ENCODE data around the gene ITPRIPL1.

Gene ITPRIPL1

DNA sequence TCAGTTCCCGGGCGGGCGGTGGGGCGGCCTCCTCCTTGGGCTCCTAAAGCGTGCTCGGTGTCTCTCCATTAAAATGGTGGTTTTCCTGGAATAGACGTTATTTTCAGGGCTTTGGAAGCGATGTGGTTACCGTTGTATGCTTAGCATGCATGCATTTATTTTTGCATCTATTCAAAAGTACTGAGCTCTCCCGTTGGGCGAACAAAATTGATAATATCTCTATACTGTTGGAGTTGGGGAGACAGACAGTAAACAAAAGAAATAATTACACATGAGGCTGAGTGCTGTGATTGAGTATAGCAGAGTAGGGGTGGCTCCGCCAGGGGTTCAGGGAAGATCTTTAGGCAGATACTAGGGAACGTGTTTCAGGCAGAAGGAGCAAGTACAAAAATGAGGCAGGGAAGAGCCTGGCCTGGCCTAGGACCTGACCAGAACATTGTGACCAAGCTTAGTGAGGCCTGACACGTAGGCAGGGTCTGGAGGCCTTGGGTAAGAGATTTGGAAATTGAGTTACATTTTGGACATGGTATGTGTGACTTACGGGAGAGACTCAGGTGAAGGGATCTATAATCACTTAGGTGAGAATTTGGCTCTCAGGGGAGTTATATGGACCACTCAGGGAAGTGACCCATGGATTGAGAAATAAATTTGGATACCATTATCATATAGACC is 11.1 kb downstream of the ITPRIPL1 start:
- Histone ChIP-seq H3K27ac (ENCODE audit: insufficient read depth, low read depth, low read length, poor library complexity, severe bottlenecking) (no peak overlapping the region), H3K4me3 (ENCODE audit: insufficient read depth, low read depth, low read length) (peak overlapping the region; percentile 63), H3K36me3 (ENCODE audit: control insufficient read depth, insufficient read depth, low read length) (no peaks in the 10 kb centered on the region), H3K9me3 (ENCODE audit: control insufficient read depth, low read length) (no peaks in the 10 kb centered on the region), H3K27me3 (ENCODE audit: control insufficient read depth, insufficient read depth, low read length, poor library complexity, severe bottlenecking) (no peaks in the 10 kb centered on the region), H3K4me1 (ENCODE audit: control insufficient read depth, insufficient read depth, low read length) (no peaks in the 10 kb centered on the region)
- 14 to 15% methylated on average over 13 to 15 of the region's 15 CpGs for WGBS, 2 experiments

DNA sequence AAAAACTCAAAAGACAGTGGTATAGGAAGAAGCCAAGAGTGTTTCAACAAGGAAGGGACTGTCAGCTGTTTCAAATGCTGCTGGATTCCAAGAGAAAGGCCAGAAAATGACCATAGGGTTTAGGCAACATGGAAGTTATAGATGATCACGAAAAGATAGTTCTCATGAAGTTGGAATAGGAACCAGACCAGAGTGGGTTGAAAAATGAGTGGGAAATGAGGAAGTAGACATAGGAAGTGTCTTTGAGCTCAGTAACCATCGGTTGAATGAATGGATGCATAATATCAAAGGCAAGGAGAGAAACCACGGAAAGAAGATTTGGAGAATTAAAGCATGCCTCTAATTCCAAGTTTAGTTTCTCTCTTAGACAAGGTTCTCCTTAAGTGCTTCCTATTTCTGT is 11.8 kb downstream of the ITPRIPL1 start:
- no peaks in the 10 kb centered on the region for H3K36me3 ChIP-seq (ENCODE audit: control insufficient read depth, insufficient read depth, low read length)
- no peak overlapping the region for H3K27ac ChIP-seq (ENCODE audit: insufficient read depth, low read depth, low read length, poor library complexity, severe bottlenecking)
- no peaks in the 10 kb centered on the region for H3K27me3 ChIP-seq (ENCODE audit: control insufficient read depth, insufficient read depth, low read length, poor library complexity, severe bottlenecking)
- H3K4me1 ChIP-seq (ENCODE audit: control insufficient read depth, insufficient read depth, low read length) = no peaks in the 10 kb centered on the region
- no peak overlapping the region for H3K4me3 ChIP-seq (ENCODE audit: insufficient read depth, low read depth, low read length)
- WGBS, 2 experiments = 95% methylated on average over 3 of the region's 3 CpGs
- no peaks in the 10 kb centered on the region for H3K9me3 ChIP-seq (ENCODE audit: control insufficient read depth, low read length)

DNA sequence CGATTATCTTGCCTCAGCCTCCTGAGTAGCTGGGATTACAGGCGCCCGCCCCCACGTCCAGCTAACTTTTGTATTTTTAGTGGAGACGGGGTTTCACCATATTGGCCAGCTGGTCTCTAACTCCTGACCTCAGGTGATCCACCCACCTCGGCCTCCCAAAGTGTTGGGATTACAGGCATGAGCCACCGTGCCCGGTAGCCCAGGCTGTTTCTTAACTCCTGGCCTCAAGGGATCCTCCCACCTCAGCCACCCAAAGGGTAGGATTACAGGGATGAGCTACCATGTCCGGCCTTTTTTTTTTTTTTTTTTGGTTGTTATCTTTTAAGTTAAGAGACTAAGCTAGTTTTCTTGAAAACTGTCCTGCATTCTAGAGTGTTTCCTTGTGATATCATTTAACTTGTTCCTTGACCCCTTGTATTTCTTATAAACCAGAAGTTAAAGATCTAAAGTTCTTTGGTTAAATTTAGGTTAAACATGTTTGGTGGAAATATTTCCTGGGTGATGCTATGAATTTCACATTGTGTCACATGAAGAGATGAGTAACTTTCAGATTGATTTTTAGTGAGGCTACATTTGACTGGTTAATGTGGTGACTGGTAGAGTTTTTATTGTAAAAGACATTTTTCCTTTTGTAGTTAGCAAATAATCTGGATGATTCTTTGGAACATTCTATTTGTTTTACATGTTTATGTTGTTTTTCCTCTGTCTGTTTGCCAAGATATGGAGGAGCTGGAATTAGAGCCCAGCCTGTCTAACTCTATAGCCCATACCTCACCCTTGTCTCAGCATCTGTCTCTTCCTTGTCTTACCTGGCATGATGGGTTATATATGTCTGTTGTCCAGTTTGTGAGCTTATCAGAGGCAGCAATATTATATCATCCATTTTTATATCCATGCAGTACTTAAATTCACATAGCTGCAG is 15.6 kb downstream of the ITPRIPL1 start:
- 86 to 92% methylated on average over 8 to 9 of the region's 9 CpGs for WGBS, 2 experiments

GRCh38 chr2:96341641-96342040 is 16.5 kb downstream of the ITPRIPL1 start:
- Histone ChIP-seq H3K27ac (ENCODE audit: insufficient read depth, low read depth, low read length, poor library complexity, severe bottlenecking) (no peak overlapping the region), H3K27me3 (ENCODE audit: control insufficient read depth, insufficient read depth, low read length, poor library complexity, severe bottlenecking) (no peaks in the 10 kb centered on the region), H3K4me1 (ENCODE audit: control insufficient read depth, insufficient read depth, low read length) (no peaks in the 10 kb centered on the region), H3K9me3 (ENCODE audit: control insufficient read depth, low read length) (no peaks in the 10 kb centered on the region), H3K4me3 (ENCODE audit: insufficient read depth, low read depth, low read length) (no peak overlapping the region), H3K36me3 (ENCODE audit: control insufficient read depth, insufficient read depth, low read length) (peaks cover 28% of the 10 kb centered on the region)
- WGBS, 2 experiments = 95 to 96% methylated on average over 14 of the region's 14 CpGs

More for the DNA sequence above, 15.6 kb downstream of the ITPRIPL1 start:
- Histone ChIP-seq H3K27ac (ENCODE audit: insufficient read depth, low read depth, low read length, poor library complexity, severe bottlenecking) (no peak overlapping the region), H3K4me1 (ENCODE audit: control insufficient read depth, insufficient read depth, low read length) (no peaks in the 10 kb centered on the region), H3K4me3 (ENCODE audit: insufficient read depth, low read depth, low read length) (no peak overlapping the region), H3K9me3 (ENCODE audit: control insufficient read depth, low read length) (no peaks in the 10 kb centered on the region), H3K27me3 (ENCODE audit: control insufficient read depth, insufficient read depth, low read length, poor library complexity, severe bottlenecking) (no peaks in the 10 kb centered on the region), H3K36me3 (ENCODE audit: control insufficient read depth, insufficient read depth, low read length) (peaks cover 28% of the 10 kb centered on the region)

- Histone ChIP-seq H3K27me3 (ENCODE audit: control insufficient read depth, insufficient read depth, low read length, poor library complexity, severe bottlenecking) (no peaks in the 10 kb centered on the region), H3K27ac (ENCODE audit: insufficient read depth, low read depth, low read length, poor library complexity, severe bottlenecking) (no peak overlapping the region), H3K9me3 (ENCODE audit: control insufficient read depth, low read length) (no peaks in the 10 kb centered on the region), H3K4me1 (ENCODE audit: control insufficient read depth, insufficient read depth, low read length) (no peaks in the 10 kb centered on the region), H3K36me3 (ENCODE audit: control insufficient read depth, insufficient read depth, low read length) (peaks cover 32% of the 10 kb centered on the region), H3K4me3 (ENCODE audit: insufficient read depth, low read depth, low read length) (no peak overlapping the region)
- WGBS, 2 experiments = 96% methylated on average over 4 to 6 of the region's 6 CpGs
Measured at GRCh38 chr2:96342085-96342484, 17.0 kb downstream of the ITPRIPL1 start.

DNA sequence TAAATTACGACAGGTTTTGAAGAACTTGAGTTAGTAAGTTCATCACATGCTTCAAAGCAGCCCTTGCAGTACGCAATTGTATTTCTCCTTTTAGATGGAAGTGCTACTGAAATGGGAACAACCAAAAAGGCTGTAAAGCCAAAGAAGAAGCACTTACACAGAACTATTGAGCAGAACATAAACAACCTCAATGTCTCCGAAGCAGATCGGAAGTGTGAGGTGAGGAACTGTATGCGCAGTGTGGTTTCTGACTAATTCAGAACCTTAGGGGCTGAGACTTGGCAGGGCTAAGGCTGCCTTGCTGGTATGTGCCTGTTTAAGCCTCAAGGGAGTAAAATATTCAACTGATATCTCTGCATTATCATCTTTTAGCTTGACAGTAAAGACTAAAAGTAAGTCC is 18.9 kb downstream of the ITPRIPL1 start:
- Histone ChIP-seq H3K4me3 (ENCODE audit: insufficient read depth, low read depth, low read length) (no peak overlapping the region), H3K36me3 (ENCODE audit: control insufficient read depth, insufficient read depth, low read length) (peaks cover 37% of the 10 kb centered on the region), H3K27me3 (ENCODE audit: control insufficient read depth, insufficient read depth, low read length, poor library complexity, severe bottlenecking) (no peaks in the 10 kb centered on the region), H3K27ac (ENCODE audit: insufficient read depth, low read depth, low read length, poor library complexity, severe bottlenecking) (no peak overlapping the region), H3K9me3 (ENCODE audit: control insufficient read depth, low read length) (no peaks in the 10 kb centered on the region), H3K4me1 (ENCODE audit: control insufficient read depth, insufficient read depth, low read length) (no peaks in the 10 kb centered on the region)
- 96 to 97% methylated on average over 5 of the region's 5 CpGs for WGBS, 2 experiments

GRCh38 chr2:96345438-96345837 is 20.3 kb downstream of the ITPRIPL1 start:
- no peak overlapping the region for H3K27ac ChIP-seq (ENCODE audit: insufficient read depth, low read depth, low read length, poor library complexity, severe bottlenecking)
- no peaks in the 10 kb centered on the region for H3K4me1 ChIP-seq (ENCODE audit: control insufficient read depth, insufficient read depth, low read length)
- H3K9me3 ChIP-seq (ENCODE audit: control insufficient read depth, low read length) = no peaks in the 10 kb centered on the region
- 89% methylated on average over 4 of the region's 4 CpGs for WGBS, 2 experiments
- H3K27me3 ChIP-seq (ENCODE audit: control insufficient read depth, insufficient read depth, low read length, poor library complexity, severe bottlenecking) = no peaks in the 10 kb centered on the region
- H3K36me3 ChIP-seq (ENCODE audit: control insufficient read depth, insufficient read depth, low read length) = peaks cover 43% of the 10 kb centered on the region
- H3K4me3 ChIP-seq (ENCODE audit: insufficient read depth, low read depth, low read length) = no peak overlapping the region

DNA sequence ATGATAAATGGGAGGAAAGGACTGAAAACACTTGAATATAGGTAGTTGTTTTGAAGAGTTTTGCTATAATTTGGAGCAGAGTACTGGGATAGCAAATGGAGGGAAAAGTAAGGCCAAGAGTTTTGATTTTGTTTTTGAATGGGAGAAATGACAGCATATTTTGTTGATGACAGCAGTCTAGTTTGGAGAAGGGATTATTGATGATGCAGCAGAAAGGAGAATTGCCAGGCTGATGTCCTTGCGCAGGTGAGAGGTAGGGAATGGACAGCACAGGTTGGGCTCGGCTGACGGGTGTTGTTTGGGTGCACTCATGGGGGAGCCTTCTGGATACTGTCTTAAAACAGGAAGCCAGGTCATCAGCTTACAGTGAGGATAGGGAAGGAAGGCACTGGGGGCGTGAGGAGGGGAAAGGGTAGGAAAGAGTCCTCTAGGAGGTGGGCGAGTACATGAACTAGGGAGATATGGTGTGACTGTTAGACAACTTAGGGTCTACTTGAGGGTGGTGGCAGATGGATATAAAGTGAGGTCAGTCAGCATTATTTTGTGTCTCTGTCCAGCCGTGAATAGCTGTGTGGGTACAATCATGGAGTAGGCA is 20.8 kb downstream of the ITPRIPL1 start:
- Histone ChIP-seq H3K36me3 (ENCODE audit: control insufficient read depth, insufficient read depth, low read length) (peaks cover 47% of the 10 kb centered on the region), H3K4me3 (ENCODE audit: insufficient read depth, low read depth, low read length) (no peak overlapping the region), H3K27me3 (ENCODE audit: control insufficient read depth, insufficient read depth, low read length, poor library complexity, severe bottlenecking) (no peaks in the 10 kb centered on the region), H3K9me3 (ENCODE audit: control insufficient read depth, low read length) (no peaks in the 10 kb centered on the region), H3K4me1 (ENCODE audit: control insufficient read depth, insufficient read depth, low read length) (no peaks in the 10 kb centered on the region), H3K27ac (ENCODE audit: insufficient read depth, low read depth, low read length, poor library complexity, severe bottlenecking) (no peak overlapping the region)
- 96 to 97% methylated on average over 6 of the region's 6 CpGs for WGBS, 2 experiments

- Histone ChIP-seq H3K27me3 (ENCODE audit: control insufficient read depth, insufficient read depth, low read length, poor library complexity, severe bottlenecking) (no peaks in the 10 kb centered on the region), H3K9me3 (ENCODE audit: control insufficient read depth, low read length) (no peaks in the 10 kb centered on the region), H3K36me3 (ENCODE audit: control insufficient read depth, insufficient read depth, low read length) (peaks cover 54% of the 10 kb centered on the region), H3K4me3 (ENCODE audit: insufficient read depth, low read depth, low read length) (no peak overlapping the region), H3K4me1 (ENCODE audit: control insufficient read depth, insufficient read depth, low read length) (no peaks in the 10 kb centered on the region), H3K27ac (ENCODE audit: insufficient read depth, low read depth, low read length, poor library complexity, severe bottlenecking) (no peak overlapping the region)
- 97 to 98% methylated on average over 1 of the region's 1 CpG for WGBS, 2 experiments
Measured at GRCh38 chr2:96347395-96347794, 22.3 kb downstream of the ITPRIPL1 start.

- Histone ChIP-seq H3K4me3 (ENCODE audit: insufficient read depth, low read depth, low read length) (no peak overlapping the region), H3K36me3 (ENCODE audit: control insufficient read depth, insufficient read depth, low read length) (peaks cover 45% of the 10 kb centered on the region), H3K27me3 (ENCODE audit: control insufficient read depth, insufficient read depth, low read length, poor library complexity, severe bottlenecking) (no peaks in the 10 kb centered on the region), H3K9me3 (ENCODE audit: control insufficient read depth, low read length) (no peaks in the 10 kb centered on the region), H3K4me1 (ENCODE audit: control insufficient read depth, insufficient read depth, low read length) (no peaks in the 10 kb centered on the region), H3K27ac (ENCODE audit: insufficient read depth, low read depth, low read length, poor library complexity, severe bottlenecking) (no peak overlapping the region)
- WGBS, 2 experiments = 94 to 97% methylated on average over 9 of the region's 9 CpGs
Measured at GRCh38 chr2:96353032-96353561, 28.0 kb downstream of the ITPRIPL1 start.
